ENCODE data around the gene RSBN1L. TPM values are rescaled to one million over a fixed set of nuclear protein-coding genes. Genes with fewer than 3 reads are reported as not detected.

Gene RSBN1L
- total RNA-seq = 9.4 and 12.5 TPM in 2 replicates

GRCh38 chr7:77696057-77696642 is at the start of gene RSBN1L:
RSBN1L (plus strand) TSS chr7:77696459; CDS start chr7:77696470, 11 bp downstream.

GRCh38 chr7:77798394-77799077 is 102.3 kb downstream of the RSBN1L start, which contains the start of the genes PHTF2 and TMEM60:
PHTF2 (plus strand) TSS chr7:77798773.
TMEM60 (minus strand) TSS chr7:77798434; CDS start chr7:77794373, 4,061 bp downstream.

Other genes with a start within 250 kb of the RSBN1L start
- gene PTPN12, start 159.2 kb upstream of the RSBN1L start, total RNA-seq = 42.5 and 54.2 TPM in 2 replicates
- gene TMEM60, start 102.0 kb downstream of the RSBN1L start, total RNA-seq = 11.4 and 11.8 TPM in 2 replicates
- gene PHTF2, start 102.3 kb downstream of the RSBN1L start, total RNA-seq = 22.4 and 27.9 TPM in 2 replicates

Data from placental epithelial cell (primary cell).